Epithelial cell of prostate (primary cell): ENCODE data around the gene TBXA2R.
"Not testable (repeated sequence)": the region's sequence is repeated elsewhere in the genome, so short reads cannot be mapped to it uniquely, and the experiment has no call there.

Experiments used
- DNase-seq: peaks from one replicate; pipeline ENCODE4 v3.0.0-alpha.2; 2011; ENCODE audit warnings: low read depth, low spot score
- H3K27ac ChIP-seq: fragments of 450-650 bp; 2 replicates; pipeline ENCODE4 v1.5.1; 2017; ENCODE audit warnings: mild to moderate bottlenecking

TBXA2R gene

DNA sequence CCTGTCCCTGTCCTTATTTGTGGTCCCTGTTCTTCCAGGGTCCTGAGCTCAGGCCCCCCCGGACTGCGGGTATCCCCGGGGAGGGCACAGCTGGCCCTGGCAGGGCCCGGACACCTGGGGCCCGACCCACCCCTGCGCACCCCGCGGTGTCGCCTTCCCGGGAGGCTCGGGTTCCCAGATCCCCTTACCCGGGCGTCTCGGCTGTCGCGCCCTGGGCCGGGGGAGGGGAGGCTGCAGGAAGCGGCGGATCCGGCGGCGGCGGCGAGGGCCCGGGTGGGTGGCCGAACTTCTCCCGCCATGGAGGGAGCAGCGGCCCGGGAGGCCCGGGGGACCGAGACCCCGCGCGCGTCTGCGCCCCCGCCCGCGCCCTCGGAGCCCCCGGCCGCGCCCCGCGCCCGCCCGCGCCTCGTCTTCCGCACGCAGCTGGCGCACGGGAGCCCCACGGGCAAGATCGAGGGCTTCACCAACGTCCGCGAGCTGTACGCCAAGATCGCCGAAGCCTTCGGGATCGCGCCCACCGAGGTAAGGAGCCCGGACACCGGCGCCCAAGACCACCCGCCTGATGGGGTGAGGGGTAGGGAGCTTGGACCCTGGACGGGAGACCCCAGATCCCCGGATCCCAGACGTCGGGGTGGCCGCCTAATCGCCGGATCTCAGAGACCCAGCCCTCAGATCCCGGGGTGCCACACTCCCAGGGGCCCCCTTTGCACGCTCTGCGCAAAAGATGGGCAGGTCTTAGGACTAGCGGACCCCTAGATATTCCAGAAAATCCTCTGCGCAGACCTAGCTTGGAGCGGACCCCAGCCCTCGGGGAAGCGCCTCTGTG lies 21.2 kb downstream of the TBXA2R start, which contains the start of gene GIPC3:
Gene GIPC3, plus strand, starts transcription at position 178 of the 826 bp plus-strand sequence. Its CDS starts 120 bp downstream, at position 298.
- H3K27ac ChIP-seq = no peak within 1 kb of the TSS
- DNase-seq = no peak

DNA sequence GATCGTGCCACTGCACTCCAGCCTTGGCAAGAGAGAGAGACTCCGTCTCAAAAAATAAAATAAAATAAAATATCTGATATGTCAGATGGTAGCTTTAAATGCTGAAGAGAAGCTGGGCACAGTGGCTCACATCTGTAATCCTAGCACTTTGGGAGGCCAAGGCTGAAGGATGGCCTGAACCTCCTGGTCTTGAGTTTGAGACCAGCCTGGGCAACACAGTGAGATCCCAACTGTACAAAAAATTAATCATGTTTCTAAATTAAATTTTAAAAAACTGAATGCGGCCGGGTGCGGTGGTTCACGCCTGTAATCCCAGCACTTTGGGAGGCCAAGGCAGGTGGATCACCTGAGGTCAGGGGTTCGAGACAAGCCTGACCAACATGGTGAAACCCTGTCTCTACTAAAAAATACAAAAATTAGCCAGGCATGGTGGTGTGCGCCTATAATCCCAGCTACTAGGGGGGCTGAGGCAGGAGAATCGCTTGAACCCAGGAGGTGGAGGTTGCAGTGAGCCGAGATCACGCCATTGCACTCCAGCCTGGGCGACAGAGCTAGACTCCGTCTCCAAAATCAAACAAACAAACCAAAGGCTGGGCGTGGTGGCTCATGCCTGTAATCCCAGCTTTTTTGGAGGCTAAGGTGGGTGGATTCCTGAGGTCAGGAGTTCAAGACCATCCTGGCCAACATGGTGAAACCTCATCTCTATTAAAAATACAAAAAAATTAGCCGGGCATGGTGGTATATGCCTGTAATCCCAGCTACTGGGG lies 22.5 kb downstream of the TBXA2R start:
- DNase-seq, H3K27ac ChIP-seq: not testable (repeated sequence)

DNA sequence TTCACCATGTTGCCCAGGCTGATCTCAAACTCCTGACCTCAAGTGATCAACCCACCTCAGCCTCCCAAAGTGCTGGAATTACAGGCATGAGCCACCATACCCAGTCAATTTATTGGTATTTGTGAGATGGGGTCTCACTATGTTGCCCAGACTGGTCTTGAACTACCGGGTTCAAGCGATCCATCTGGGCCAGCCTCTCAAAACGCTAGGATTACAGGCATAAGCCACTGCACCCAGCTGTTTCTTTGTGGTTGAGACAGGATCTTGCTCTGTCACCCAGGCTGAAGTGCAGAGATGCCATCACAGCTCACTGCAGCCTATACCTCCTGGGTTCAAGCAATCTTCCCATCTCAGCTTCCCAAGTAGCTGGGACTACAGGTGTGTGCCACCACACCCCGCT lies 24.9 kb downstream of the TBXA2R start:
- not testable (repeated sequence) for DNase-seq, H3K27ac ChIP-seq

DNA sequence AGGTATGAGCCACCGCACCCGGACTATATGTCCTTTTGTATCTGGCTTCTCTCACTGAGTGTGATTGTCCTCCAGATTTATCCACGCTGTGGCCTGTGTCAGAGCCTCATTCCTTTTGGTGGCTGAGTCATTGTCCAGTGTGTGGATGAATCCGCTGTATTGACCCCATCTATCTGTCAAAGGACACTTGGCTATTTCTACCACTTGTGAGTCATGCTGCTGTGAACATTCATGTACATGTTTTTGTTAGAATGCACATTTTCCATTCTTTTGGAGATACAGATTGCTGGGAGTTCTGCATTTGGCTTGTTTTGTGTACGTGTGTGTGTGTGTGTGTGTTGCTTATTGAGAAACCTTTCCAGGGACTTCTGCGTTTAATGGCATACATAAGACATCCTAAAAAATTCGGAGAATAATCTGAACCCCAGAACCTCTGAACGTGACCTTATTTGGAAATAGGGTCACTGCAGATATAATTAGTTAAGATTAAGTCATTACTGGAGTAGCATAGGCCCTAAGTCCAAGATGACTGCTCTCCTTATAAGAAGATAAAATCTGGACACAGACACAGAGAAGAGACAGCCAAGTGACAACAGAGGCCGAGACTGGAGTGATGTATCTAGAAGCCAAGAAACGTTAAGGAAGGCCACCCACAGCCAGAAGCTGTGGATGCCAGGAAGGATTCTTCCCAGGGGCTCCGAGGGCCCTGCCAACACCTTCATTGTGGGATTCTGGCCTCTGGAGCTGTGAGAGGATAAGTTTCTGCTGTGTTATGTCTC lies 26.3 kb downstream of the TBXA2R start:
- DNase-seq = no peak
- H3K27ac ChIP-seq = no peak overlapping the region

DNA sequence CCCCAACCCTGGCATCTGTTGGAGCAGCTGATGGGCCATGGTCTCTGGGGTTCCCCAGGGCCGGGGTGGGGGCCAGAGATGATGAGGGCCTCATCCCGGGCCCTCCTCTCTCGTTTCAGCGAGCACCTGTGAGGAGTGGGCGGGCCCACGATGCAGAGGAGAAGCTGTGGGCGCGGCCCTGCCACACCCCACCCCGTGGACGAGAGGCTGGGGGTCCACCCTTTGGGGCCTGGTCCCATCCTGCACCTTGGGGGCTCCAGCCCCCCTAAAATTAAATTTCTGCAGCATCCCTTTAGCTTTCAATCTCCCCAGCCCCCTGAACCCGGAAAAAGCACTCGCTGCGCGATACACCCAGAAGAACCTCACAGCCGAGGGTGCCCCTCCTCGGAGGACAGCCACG lies 28.3 kb downstream of the TBXA2R start:
- H3K27ac ChIP-seq = no peak overlapping the region
- no peak for DNase-seq

DNA sequence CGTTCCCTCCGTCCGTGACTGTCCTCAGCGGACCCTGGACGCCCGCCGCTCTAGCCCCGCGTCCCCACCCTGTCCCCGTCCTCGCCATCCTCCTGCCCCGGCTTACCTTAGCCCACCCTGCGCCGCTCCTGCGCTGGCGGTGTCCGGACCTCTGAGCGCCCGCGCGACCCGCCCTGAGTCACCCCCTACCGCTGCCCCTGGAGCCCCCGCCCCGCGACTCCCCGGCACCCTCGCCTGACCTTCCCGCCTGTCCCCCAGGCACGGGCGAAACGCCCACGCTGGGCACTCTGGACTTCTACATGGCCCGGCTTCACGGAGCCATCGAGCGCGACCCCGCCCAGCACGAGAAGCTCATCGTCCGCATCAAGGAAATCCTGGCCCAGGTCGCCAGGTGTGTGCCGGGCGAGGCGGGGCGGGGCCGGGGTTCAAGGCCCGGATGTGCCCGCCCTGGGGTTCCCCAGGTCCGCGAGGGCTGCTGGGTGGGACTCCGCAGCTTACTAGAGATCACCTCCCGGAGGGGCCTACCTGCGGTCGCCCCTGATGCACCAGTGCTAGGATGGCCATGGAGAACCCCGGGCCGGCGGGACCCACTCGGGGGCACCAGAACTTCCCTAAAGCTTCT lies 28.8 kb downstream of the TBXA2R start:
- no peak for DNase-seq
- H3K27ac ChIP-seq = no peak overlapping the region

DNA sequence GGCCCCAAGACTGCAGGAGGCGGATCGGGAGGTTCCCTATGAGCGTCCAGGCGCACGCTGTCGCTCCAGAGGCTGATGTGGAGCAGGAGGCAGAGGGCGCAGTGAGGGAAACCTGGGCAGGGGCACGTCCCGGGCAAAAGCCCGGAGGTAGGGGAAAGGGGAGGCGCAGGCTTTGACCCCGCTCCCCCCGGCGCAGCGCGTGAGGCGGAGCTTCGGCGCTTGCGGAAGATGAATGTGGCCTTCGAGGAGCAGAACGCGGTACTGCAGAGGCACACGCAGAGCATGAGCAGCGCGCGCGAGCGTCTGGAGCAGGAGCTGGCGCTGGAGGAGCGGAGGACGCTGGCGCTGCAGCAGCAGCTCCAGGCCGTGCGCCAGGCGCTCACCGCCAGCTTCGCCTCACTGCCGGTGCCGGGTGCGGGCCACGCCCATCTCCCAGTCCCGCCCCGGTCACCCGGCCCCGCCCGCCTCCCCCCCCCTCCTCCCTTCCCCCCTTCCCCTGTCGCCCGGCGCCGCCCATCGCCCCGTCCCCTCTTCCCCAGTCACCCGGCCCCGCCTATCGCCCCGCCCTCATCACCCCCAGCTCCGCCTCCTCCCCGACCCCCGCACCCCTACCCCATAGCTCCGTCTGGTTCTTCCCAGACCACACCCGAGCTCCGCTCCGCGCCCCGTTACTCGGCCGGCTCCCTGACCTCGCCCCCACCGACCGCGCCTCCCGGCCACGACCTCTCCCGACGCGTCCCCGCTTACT lies 29.8 kb downstream of the TBXA2R start:
- H3K27ac ChIP-seq = no peak overlapping the region
- DNase-seq = no peak

DNA sequence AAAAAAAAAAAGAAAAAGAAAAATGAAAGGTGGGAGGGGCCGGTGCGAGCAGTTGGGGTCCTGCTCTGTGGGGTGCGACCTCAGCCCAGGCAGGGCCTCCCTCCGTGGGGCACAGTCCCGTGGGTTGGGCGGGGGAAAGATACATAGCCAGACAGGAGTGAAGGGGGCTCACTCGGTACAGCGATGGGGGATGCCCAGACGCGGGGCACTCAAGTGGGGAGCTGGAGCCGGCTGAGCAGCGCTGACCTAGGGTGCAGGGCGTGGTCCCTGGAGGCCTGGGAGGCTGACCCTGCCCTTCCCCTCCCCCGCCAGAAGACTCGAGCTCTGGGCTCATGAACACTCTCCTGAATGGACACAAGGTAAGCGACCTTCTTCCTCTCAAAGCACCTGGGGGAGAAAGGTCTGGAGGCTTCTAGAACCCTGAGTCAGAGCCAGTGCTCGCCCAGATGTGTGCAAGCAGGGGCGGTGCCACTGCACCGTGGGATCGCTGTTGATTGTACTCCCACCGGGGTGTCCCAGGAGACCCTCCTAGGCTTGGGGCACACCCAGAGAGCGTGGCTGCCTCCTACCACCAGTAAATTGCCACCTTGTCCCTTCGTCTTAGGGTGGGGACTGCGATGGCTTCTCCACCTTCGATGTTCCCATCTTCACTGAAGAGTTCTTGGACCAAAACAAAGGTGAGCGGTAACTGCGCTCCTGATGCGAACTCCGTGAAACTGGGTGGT lies 30.6 kb downstream of the TBXA2R start:
- DNase-seq = no peak
- no peak overlapping the region for H3K27ac ChIP-seq

DNA sequence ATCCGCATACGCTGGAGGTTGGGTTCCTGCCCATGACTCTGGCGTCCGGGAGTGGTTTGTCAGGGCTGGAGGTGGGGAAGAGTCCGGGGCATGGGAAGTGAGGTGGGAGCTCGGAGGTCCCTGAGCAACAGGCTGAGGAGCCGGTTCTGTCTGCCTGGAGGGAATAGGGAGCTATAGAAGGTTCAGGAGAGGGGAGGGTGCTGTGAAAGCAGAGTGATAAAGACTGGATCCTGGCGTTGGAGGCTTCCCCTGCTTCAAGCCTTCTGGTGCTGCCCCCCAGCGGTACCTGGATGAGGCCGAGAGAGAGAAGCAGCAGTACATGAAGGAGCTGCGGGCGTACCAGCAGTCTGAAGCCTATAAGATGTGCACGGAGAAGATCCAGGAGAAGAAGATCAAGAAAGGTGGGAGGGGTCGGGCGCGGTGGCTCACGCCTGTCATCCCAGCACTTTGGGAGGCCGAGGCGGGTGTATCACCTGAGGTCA lies 31.4 kb downstream of the TBXA2R start:
- no peak overlapping the region for H3K27ac ChIP-seq
- DNase-seq = no peak

DNA sequence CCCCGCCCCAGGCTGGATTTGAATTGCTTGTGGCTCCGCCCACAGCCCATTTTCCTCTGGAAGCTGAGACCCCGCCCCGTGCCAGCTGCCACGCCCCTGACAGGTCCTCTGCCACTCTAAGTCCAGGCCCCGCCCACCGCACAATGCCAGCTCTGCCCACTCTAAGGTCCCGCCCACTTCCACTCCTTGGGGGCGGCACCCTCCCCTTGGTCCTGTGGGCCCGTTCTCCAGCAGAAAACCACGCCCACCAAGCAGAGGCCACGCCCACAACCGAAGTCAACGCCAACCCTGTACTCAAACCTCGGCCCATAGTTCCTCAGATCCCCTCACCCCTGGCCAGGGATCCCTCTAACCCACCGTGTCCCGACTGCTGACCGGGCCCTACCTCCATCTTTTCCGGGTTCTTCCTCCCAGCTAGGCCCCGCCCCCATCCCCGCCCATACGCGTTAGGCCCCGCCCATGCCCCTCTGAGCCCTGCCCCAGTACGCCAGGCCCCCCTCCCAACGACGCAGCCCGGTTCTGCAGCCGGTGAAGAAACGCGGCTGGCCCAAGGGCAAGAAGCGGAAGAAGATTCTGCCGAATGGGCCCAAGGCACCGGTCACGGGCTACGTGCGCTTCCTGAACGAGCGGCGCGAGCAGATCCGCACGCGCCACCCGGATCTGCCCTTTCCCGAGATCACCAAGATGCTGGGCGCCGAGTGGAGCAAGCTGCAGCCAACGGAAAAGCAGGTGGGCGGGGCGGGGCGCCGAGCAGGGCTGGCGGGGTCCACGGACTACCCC lies 32.6 kb downstream of the TBXA2R start:
- H3K27ac ChIP-seq = no peak overlapping the region

DNA sequence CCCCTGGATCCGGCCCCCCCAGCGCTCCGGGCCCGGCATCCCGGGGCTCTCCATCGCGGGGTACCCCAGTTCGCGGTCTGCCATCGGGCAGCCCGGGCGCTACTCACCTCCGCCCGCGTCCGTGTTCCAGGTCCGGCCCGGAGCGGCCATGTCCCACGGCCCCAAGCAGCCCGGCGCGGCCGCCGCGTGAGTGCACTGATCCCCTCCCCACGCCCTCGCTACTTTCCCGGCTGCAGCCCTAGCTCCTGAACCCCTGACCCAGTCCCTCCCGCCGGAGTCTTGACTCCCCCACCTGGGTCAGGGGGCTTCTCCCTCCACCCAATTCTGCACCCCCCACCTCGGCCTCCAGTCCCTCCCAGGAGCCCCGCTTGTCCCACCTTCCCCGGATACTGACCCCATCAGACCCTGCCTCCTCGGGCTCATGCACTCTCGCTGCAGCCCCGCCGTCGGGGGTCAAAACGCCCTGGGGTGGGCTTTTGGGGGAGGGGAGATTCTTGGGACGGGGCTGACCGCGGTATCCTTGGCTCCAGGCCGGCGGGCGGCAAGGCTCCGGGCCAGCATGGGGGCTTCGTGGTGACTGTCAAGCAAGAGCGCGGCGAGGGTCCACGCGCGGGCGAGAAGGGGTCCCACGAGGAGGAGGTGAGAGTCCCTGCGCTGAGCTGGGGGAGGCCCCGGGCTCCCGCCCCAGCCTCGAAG lies 33.4 kb downstream of the TBXA2R start:
- peak overlapping the region; percentile 56 for H3K27ac ChIP-seq
- DNase-seq = no peak

More for the DNA sequence above, 32.6 kb downstream of the TBXA2R start:
- peak; percentile 87 for DNase-seq

DNA sequence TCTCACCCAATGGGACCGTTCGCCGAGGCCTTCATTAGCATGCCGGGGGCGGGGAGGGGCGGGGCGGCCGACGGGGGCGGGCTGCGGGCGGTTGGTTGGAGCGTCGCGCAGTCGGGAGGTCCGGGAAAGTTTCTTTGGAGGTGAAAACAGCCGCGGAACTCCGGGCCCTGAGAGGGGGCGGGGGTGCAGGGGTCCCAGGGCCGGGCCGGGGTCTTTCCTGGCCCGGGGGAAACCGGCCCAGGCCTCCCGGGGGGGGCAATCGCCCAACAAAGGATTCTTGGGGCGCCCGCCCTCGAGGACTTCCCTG lies 33.9 kb downstream of the TBXA2R start, which contains the start of gene HMG20B:
Gene HMG20B, plus strand, starts transcription at position 90 of the 307 bp plus-strand sequence. CDS start 366 bp downstream, outside the sequence.
- H3K27ac ChIP-seq = peak within 1 kb of the TSS; percentile 56
- DNase-seq = no peak

DNA sequence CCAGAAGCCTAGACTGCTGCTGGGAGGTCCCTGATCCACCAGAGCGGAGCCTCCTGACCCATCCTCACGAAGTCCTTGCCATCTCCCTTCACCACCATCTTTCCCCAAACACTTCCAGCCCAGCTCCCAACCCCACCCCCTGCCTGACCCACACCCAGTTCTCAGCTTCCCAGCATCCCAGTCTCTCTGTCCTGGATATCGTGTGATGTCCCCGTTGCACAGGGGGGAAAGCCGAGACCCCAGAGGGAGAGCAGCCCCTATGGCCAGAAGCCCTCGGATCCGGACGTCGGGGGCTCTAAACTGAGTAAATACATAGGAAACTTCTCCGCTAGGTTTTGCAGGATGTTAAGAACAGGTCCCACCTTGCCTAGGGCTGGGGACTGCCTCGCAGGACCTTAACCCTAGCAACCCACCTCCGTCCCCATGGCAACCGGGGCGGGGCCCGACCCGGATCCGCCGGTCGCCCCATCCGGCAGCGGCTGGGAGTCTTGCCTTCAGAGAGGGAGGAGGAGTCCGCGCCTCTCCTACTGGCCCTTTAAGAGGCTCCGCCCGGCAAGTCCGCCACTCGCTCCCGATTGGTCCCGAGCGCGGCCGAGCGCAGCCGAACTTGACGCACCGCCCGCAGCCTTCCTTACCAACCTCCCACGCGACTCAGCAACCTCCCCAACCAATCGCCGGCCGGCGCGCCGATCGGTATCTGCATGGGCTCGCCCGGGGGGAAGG lies 34.4 kb downstream of the TBXA2R start:
- peak overlapping the region; percentile 56 for H3K27ac ChIP-seq

DNA sequence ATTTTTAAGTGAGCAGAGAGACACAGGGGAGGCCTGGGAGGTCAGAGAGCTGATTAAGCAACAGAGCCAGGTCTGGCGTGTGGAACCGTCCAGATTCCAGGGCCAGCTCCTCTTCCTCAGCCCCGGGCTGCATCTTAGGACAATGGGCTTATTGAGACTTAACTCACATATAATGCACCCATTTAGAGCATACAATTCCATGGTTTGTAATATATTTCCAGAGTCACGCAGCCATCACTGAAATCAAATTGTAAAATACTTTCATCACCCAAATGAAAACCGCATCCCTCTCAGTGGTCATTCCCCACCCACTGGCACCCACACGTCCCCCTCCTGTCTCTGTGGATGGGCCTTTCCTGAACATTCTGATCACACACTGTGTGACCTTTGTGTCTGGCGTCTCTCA lies 36.1 kb downstream of the TBXA2R start:
- peak overlapping the region; percentile 18 for H3K27ac ChIP-seq
- DNase-seq = no peak

More for the DNA sequence above, 34.4 kb downstream of the TBXA2R start:
- peak; percentile 98 for DNase-seq

DNA sequence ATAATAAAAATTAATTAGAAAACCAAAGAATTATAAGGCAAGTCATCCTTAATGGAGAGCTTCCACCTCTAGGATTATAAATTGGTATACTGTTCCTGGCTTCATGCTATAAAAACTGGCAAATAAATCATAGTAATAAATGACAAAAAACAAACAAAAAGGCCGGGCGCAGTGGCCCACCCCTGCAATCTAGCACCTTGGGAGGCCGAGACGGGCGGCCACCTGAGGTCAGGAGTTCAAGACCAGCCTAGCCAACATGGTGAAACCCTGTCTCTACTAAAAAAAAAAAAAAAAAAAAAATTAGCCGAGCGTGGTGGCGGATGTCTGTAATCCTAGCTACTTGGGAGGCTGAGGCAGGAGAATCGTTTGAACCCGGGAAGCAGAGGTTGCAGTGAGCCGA lies 36.6 kb downstream of the TBXA2R start:
- H3K27ac ChIP-seq, DNase-seq: not testable (repeated sequence)

DNA sequence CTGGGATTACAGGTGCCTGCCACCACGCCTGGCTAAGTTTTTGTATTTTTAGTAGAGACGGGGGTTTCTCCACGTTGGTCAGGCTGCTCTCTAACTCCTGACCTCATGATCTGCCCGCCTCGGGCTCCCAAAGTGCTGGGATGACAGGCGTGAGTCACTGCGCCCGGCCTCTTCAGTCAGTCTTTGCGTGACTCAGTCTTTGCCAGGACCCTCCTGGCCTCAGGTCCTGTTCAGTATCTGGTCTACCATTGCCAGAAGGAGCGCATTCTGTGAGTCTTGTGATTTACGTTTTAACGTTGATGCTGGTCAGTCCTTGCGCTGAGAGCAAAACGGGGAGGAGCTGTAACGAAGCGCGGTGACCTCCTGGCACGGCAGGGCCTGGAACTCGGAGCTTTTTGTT lies 41.5 kb downstream of the TBXA2R start:
- no peak for DNase-seq

More for the DNA sequence above, 41.5 kb downstream of the TBXA2R start:
- H3K27ac ChIP-seq = no peak overlapping the region
